HCT116 (cell line): Measurements from ENCODE around the gene CAP1. TPM values are rescaled to one million over a fixed set of nuclear protein-coding genes. Genes with fewer than 3 reads are reported as not detected.

ENCODE experiments used
- ATAC-seq: fragments of 200-7000 bp; cut with Tn5 transposase; 2 replicates; pipeline ENCODE4 v1.9.1; 2020; ENCODE audit warnings: mild to moderate bottlenecking, moderate library complexity
- BruUV-seq: library from RNA; stranded (reverse); fragments of 400-500 nt; replicated peaks from 2 replicates; lab custom pipeline; 2021; lab: Mats Ljungman, UMichigan
- CTCF ChIA-PET: fragments of 300-600 bp; sonication (Branson Sonifier 250); formaldehyde crosslinking; loops from one replicate; lab custom pipeline; 2021; ENCODE audit warnings: antibody characterized with exemption; lab: Charles Lee
- POLR2A ChIA-PET: fragments of 300-600, 350-600 bp; sonication (Branson Sonifier 250); formaldehyde crosslinking; loops from one replicate; lab custom pipeline; 2021; ENCODE audit warnings: antibody characterized with exemption; lab: Charles Lee
- RAD21 ChIA-PET, 2 experiments: fragments of 300-600 bp; sonication (Branson Sonifier 250); formaldehyde crosslinking; loops; one replicate each; lab custom pipeline; 2023; ENCODE audit warnings: low total read pairs in 2 of 2; ENCODE audit not compliant: uncharacterized antibody in 2 of 2, unreplicated experiment in 2 of 2, low non-redundant PET in 1 of 2; lab: Charles Lee
- DNase-seq: peaks from one replicate; pipeline ENCODE4 v3.0.0-alpha.2; 2010; ENCODE audit warnings: low read depth, low spot score
- H2AFZ ChIP-seq: fragments of 200-600 bp; shearing (Covaris generic), sonication (generic); 2 replicates; pipeline ENCODE4 v1.6.1; 2017; ENCODE audit warnings: low read depth, mixed run types, mixed read lengths, antibody characterized with exemption, low read length; ENCODE audit not compliant: poor library complexity, severe bottlenecking
- H3K27ac ChIP-seq: 2 replicates; pipeline ENCODE4 v1.5.1; 2012; ENCODE audit warnings: low read depth, low read length
- H3K27me3 ChIP-seq: fragments of 200-600 bp; sonication (generic); 2 replicates; pipeline ENCODE4 v1.6.1; 2016; ENCODE audit warnings: mixed run types, low read length, mixed read lengths; ENCODE audit not compliant: insufficient read depth
- H3K36me3 ChIP-seq, 2 experiments: fragments of 200-500 bp in 1 of 2; fragments of 200-600 bp in 1 of 2; sonication (Bioruptor generic) in 1 of 2; sonication (generic) in 1 of 2; 2 replicates each; pipeline versions ENCODE4 v1.5.1 to v1.6.1; 2014 to 2016; ENCODE audit warnings: low read length in 2 of 2, inconsistent platforms in 1 of 2, mixed read lengths in 1 of 2, mixed run types in 1 of 2; ENCODE audit not compliant: insufficient read depth in 2 of 2, control insufficient read depth in 1 of 2
- H3K4me1 ChIP-seq, 2 experiments: fragments of 200-600 bp in 1 of 2; sonication (generic) in 1 of 2; 2 replicates each; pipeline versions ENCODE4 v1.5.1 to v1.6.1; 2012 to 2017; ENCODE audit warnings: low read length in 2 of 2, inconsistent platforms in 1 of 2, mild to moderate bottlenecking in 1 of 2, mixed read lengths in 1 of 2, mixed run types in 1 of 2, moderate library complexity in 1 of 2; ENCODE audit not compliant: insufficient read depth in 2 of 2, control insufficient read depth in 1 of 2
- H3K4me2 ChIP-seq: fragments of 200-600 bp; sonication (generic); 2 replicates; pipeline ENCODE4 v1.6.1; 2017; ENCODE audit warnings: mixed run types, low read length, mixed read lengths
- H3K4me3 ChIP-seq, 2 experiments: fragments of 200-600 bp in 1 of 2; sonication (generic) in 1 of 2; replicated peaks in 1 of 2; 2 replicates each; pipeline ENCODE4 v1.5.1; 2011 to 2016; ENCODE audit warnings: low read length in 2 of 2, control low read depth in 1 of 2, low read depth in 1 of 2, mild to moderate bottlenecking in 1 of 2, mixed read lengths in 1 of 2, mixed run types in 1 of 2
- H3K79me2 ChIP-seq: fragments of 200-600 bp; sonication (generic); 2 replicates; pipeline ENCODE4 v1.6.1; 2017; ENCODE audit warnings: mild to moderate bottlenecking, mixed run types, low read length, moderate library complexity, mixed read lengths; ENCODE audit not compliant: insufficient read depth
- H3K9ac ChIP-seq: fragments of 200-600 bp; sonication (generic); 2 replicates; pipeline ENCODE4 v1.6.1; 2016; ENCODE audit warnings: low read length, mixed read lengths
- H3K9me2 ChIP-seq: fragments of 200-600 bp; sonication (generic), shearing (Covaris generic); 2 replicates; pipeline ENCODE4 v1.6.1; 2017; ENCODE audit warnings: mixed run types, mild to moderate bottlenecking, moderate library complexity; ENCODE audit not compliant: insufficient read depth
- H3K9me3 ChIP-seq, 2 experiments: fragments of 200-500 bp in 1 of 2; fragments of 200-600 bp in 1 of 2; sonication (Bioruptor generic) in 1 of 2; sonication (generic) in 1 of 2; 2 replicates each; pipeline ENCODE4 v1.6.1; 2014 to 2017; ENCODE audit warnings: low read length in 2 of 2, mixed read lengths in 2 of 2, inconsistent platforms in 1 of 2, low read depth in 1 of 2, mild to moderate bottlenecking in 1 of 2, mixed run types in 1 of 2, moderate library complexity in 1 of 2; ENCODE audit not compliant: control insufficient read depth in 1 of 2, insufficient read depth in 1 of 2
- H4K20me1 ChIP-seq: fragments of 200-600 bp; sonication (generic), shearing (Covaris generic); 2 replicates; pipeline ENCODE4 v1.6.1; 2017; ENCODE audit warnings: mixed run types, mild to moderate bottlenecking, moderate library complexity; ENCODE audit not compliant: insufficient read depth
- EGR1 ChIP-seq: IDR thresholded peaks from 2 replicates; pipeline ENCODE4 v1.6.1; 2012; ENCODE audit warnings: low read depth
- ELF1 ChIP-seq: IDR thresholded peaks from 2 replicates; pipeline ENCODE4 v1.6.1; 2012; ENCODE audit warnings: low read depth, borderline replicate concordance
- ZFX ChIP-seq: fragments of 450-650 bp; IDR thresholded peaks from 2 replicates; pipeline ENCODE4 v1.6.1; 2017
- intact Hi-C: fragments of 100-400 bp; cut with micrococcal nuclease; formaldehyde crosslinking; loops from 2 replicates; pipeline ENCODE4 v1.10.0; 2022
- total RNA-seq: library from RNA; stranded (reverse); gene quantifications from one replicate; pipeline ENCODE4 v1.2.1, GENCODE V29; 2021; ENCODE audit not compliant: unreplicated experiment
- TF ChIP-seq, protein P1 (sequence below), 3 experiments: fragments of 200-600 bp in 1 of 3; sonication (generic) in 1 of 3; IDR thresholded peaks in 2 of 3; conservative IDR thresholded peaks in 1 of 3; 2 replicates each; pipeline ENCODE4 v1.5.1; 2012 to 2017; ENCODE audit warnings: low read depth in 2 of 3, low read length in 2 of 3, antibody characterized with exemption in 1 of 3, borderline replicate concordance in 1 of 3, control low read depth in 1 of 3, mild to moderate bottlenecking in 1 of 3, mixed read lengths in 1 of 3, mixed run types in 1 of 3, moderate library complexity in 1 of 3; ENCODE audit not compliant: insufficient read depth in 1 of 3

CAP1 gene
- total RNA-seq, 1 experiment from 2014 or later: 274 TPM

DNA sequence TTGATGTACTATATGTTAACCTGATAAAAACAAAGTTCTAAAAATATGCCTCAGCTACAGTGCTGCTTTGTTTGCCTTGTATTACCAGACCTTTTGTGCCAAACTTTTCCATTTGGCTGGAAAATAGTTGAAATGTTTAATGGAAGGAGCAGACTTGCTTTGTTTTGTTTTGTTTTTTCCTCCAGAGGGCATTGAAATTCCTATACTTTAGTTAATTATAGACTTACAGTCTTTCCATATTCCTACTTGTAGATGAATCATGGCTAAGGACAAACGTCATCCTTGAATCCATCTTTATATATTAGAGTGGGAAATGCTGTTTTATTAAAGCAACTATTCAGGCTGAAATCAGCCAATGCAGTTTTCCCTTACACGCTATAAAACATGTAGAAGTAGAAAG, 6.7 kb downstream of the CAP1 start:
- Histone ChIP-seq H3K27ac (no peak overlapping the region), H3K4me2 (no peak overlapping the region), H4K20me1 (peaks cover 17% of the 10 kb centered on the region; the same call in 1 of the 2 replicates), H3K4me1 (peaks cover 1 to 4% of the 10 kb centered on the region in 2 experiments; a peak in 1 of 4 replicates), H3K79me2 (peaks cover 100% of the 10 kb centered on the region), H3K9me3 (no peaks in the 10 kb centered on the region), H3K9ac (no peak overlapping the region), H3K27me3 (no peaks in the 10 kb centered on the region), H3K4me3 (no peak overlapping the region), H3K9me2 (no peaks in the 10 kb centered on the region), H3K36me3 (peaks cover 6 to 14% of the 10 kb centered on the region in 2 experiments; a peak in 3 of 4 replicates), H2AFZ (no peak overlapping the region)
- DNase-seq: no peak
- BruUV-seq: no TSS peak
- ChIA-PET RAD21 (no interaction called here), POLR2A (no interaction called here), CTCF (no interaction called here)
- intact Hi-C loops: no loop called here
- no peak for ATAC-seq
- TF ChIP-seq ZFX: no peak
- TF ChIP-seq EGR1: no peak

DNA sequence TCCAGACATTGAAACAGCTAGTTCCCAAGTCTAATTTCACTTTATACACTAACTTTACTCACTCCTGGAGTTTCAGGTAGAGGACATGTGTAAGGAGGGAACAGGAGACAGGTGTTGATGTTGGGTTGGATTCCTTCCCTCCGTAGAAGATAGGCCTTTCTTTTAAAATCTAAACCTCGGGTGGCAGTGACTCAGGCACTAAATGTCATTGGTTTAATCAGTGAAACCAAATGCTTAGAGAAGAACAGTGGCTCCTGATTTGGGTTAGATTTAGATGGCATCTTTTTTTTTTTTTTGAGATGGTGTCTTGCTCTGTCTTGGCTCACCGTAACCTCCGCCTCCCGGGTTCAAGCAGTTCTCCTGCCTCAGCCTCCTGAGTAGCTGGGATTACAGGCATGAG, 7.2 kb downstream of the CAP1 start:
- ATAC-seq (no peak), DNase-seq (no peak)
- Histone ChIP-seq H3K27me3 (no peaks in the 10 kb centered on the region), H4K20me1 (peaks cover 17% of the 10 kb centered on the region; the same call in 1 of the 2 replicates)
- POLR2A ChIA-PET: no interaction called here
- TF ChIP-seq ELF1: no peak
- TF ChIP-seq, protein P1, sequence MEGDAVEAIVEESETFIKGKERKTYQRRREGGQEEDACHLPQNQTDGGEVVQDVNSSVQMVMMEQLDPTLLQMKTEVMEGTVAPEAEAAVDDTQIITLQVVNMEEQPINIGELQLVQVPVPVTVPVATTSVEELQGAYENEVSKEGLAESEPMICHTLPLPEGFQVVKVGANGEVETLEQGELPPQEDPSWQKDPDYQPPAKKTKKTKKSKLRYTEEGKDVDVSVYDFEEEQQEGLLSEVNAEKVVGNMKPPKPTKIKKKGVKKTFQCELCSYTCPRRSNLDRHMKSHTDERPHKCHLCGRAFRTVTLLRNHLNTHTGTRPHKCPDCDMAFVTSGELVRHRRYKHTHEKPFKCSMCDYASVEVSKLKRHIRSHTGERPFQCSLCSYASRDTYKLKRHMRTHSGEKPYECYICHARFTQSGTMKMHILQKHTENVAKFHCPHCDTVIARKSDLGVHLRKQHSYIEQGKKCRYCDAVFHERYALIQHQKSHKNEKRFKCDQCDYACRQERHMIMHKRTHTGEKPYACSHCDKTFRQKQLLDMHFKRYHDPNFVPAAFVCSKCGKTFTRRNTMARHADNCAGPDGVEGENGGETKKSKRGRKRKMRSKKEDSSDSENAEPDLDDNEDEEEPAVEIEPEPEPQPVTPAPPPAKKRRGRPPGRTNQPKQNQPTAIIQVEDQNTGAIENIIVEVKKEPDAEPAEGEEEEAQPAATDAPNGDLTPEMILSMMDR (IDR thresholded peaks at IDR 0.05 in 2 of 3, conservative IDR thresholded peaks at IDR 0.05 in 1 of 3; ENCODE audit: borderline replicate concordance in 1 of 3, insufficient read depth in 1 of 3, low read depth in 2 of 3, low read length in 2 of 3): no peak
- TF ChIP-seq, all 23 proteins: peak for 0
- BruUV-seq: no TSS peak
- H3K9ac ChIP-seq: no peak overlapping the region
- CTCF ChIA-PET: no interaction called here
- H2AFZ ChIP-seq: no peak overlapping the region
- H3K79me2 ChIP-seq: peaks cover 100% of the 10 kb centered on the region
- H3K9me3 ChIP-seq: no peaks in the 10 kb centered on the region
- H3K36me3 ChIP-seq: peaks cover 6 to 9% of the 10 kb centered on the region in 2 experiments; a peak in 3 of 4 replicates
- H3K4me2 ChIP-seq: no peak overlapping the region
- no peak overlapping the region for H3K4me3 ChIP-seq
- intact Hi-C loops: no loop called here
- RAD21 ChIA-PET: no interaction called here
- H3K9me2 ChIP-seq: no peaks in the 10 kb centered on the region
- H3K4me1 ChIP-seq: 0 out of 4 replicates have a peak, but pooled peaks cover 0 to 1% of the 10 kb centered on the region in 2 experiments
- H3K27ac ChIP-seq: no peak overlapping the region
